NCI-H510A (cell line): ENCODE results near the gene ARG2.

Experiments
- DNase-seq: peaks from one replicate; lab custom pipeline; 2025; lab: John Stamatoyannopoulos, UW

Gene ARG2

DNA sequence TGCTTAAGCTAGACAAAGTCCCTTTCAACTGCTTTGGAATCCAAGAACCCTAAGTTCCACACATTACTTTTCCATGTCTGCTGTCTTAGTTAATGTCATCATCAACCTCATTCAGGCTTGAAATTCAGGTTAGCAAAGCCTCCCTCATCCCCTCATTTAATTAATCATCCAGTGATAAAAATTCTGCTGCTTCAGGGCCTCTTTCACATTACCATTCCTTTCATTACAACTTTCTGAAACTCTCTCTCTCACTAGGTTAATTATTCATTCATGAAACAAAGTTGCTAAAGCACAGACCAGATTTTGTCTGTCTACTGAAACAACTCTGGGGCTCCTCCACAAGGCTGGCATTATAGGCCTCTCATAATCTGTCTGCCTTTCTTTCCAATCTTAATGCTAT lies 64.1 kb downstream of the ARG2 start:
- no peak for DNase-seq

DNA sequence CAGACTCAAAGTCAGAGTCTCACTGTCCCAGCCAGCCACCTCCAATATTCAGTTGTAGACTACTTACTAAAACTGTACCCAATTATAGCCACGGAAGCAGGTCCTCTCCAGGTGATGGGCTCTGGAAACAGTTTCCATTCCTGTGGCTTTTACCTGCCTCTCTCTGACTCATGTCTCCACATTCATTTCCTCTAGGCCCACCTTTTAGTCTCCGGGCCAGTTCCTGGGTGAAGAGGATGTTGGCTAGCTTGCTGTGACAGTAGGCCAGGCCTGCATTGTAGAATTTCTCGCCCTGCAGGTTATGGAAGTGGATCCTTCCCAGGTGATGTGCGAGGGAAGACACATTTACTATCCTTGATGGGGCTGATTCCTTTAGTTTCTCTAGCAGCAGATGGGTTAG lies 70.3 kb downstream of the ARG2 start:
- DNase-seq, result no peak

DNA sequence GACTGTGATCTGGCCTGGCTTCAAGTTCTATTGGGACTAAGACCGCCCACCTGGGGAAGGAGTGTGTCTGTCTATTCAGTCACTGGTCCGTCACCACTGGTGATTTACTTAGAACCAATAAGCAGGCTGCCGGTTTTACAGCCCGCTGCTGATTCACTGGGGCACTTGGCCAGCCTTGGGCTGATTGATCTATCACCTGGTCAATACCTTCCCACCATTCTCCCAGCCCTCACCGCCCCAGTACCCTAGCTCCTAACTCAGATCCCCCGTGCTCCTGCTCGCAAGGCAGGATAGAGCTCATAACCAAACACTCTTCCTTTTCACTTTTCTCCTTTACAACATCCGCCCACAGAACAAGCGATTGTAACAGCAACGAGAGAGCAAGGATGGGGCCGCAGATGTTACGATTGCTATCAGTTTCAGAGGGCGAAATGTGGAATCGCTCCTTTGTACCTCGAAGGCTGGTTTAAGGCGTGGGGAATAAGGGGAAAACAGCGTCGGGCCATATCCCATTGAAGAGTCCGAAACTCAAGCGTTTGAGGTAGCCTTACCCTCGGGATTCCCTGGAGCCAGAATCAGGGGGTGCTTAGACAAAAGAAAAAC lies 75.2 kb downstream of the ARG2 start:
- DNase-seq, result peak; percentile 74

DNA sequence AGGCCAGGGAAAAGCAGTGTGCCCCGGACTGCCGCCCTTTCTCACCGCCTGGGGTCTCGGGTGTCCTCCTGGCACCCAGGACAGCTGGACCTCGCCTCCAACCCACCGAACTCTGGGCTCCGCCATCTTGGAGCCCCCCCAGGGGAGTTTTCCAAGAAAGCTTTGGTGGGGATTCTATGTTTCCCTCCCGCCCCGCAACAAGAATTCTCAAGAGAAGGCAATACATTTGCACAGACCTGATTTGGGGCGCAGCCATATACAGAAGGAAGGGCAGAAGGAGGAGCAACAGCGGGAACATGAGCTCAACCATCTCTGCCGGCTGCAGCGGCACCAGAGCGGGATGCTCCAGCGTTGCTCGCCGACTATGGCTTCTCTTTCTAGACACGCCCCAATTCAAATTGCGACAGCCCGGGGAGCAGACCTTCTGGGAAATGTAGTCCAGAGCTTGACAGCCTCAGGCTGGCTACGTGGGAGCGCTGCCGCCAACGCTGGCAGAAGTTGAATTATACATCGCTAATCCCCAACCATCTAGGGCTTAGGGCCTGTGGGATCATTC lies 75.8 kb downstream of the ARG2 start, which contains the start of gene RDH11:
TSS of gene RDH11 (minus strand) at position 371 of the 556 bp plus-strand sequence. CDS start at position 310, 61 bp downstream.
- DNase-seq, result peak; percentile 81

DNA sequence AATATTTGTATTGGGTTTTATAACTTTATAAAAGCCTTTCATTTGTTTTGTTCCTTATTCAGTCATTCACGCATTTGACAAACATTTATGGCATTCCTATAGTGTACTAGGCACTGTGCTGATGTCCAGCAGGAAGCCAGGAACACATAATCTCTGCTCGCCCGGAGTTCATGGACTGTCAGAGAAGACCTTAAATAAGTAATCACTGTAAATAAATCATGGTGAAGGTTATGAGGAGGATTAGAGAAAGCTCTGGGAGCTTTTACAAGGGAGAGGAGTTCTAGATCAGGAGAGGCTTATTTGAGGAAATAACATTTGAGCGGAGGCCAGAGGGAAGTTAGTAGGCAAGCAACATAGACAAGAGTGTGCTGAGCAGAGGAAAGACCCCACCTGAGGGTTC lies 77.3 kb downstream of the ARG2 start:
- DNase-seq, result no peak

DNA sequence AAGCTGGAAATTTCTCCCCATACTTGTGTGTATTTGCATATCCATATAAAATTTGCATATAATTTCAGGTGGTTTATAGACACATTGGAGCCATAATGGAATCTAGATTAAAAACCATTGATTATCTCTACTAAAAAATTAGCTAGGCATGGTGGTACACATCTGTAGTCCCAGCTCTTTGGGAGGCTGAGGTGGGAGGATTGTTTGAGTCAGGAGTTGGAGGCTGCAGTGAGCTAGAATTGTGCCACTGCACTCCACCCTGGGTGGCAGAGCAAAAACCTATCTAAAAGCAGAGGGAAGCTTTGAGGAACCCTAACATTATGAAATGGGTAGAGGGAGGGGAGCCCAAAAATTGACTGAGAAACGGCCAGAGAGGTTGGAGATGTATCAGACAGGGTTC lies 78.5 kb downstream of the ARG2 start:
- DNase-seq, result no peak
